ENCODE data around the gene CLEC4E.

Gene CLEC4E

DNA sequence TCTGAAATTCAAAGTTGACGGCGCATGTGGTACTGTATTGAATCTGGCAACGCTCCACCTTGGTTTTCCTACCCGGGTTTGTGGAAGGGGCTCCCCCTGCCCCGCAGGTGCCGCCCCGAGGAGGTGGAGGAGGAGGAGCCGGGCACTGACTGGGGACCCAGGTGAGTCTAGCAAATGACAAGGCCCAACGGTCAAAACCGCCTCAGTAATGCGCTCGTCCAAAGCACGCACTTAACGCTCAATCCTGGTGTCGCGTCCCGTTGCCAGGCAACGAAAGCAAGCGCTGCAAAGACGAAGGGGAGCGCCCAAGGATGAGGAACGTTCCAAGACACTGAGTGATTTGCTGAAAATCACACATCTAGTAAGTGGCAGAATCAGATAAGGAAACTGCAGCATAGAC is 24.0 kb upstream of the CLEC4E start:
- H3K4me3 ChIP-seq (ENCODE audit: low read depth, low read length): no peak overlapping the region
- DNase-seq (ENCODE audit: low read depth): no peak
- TF ChIP-seq, protein P1, sequence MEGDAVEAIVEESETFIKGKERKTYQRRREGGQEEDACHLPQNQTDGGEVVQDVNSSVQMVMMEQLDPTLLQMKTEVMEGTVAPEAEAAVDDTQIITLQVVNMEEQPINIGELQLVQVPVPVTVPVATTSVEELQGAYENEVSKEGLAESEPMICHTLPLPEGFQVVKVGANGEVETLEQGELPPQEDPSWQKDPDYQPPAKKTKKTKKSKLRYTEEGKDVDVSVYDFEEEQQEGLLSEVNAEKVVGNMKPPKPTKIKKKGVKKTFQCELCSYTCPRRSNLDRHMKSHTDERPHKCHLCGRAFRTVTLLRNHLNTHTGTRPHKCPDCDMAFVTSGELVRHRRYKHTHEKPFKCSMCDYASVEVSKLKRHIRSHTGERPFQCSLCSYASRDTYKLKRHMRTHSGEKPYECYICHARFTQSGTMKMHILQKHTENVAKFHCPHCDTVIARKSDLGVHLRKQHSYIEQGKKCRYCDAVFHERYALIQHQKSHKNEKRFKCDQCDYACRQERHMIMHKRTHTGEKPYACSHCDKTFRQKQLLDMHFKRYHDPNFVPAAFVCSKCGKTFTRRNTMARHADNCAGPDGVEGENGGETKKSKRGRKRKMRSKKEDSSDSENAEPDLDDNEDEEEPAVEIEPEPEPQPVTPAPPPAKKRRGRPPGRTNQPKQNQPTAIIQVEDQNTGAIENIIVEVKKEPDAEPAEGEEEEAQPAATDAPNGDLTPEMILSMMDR (IDR thresholded peaks at IDR 0.05; ENCODE audit: control insufficient read depth, extremely low read depth, insufficient read depth): no peak

DNA sequence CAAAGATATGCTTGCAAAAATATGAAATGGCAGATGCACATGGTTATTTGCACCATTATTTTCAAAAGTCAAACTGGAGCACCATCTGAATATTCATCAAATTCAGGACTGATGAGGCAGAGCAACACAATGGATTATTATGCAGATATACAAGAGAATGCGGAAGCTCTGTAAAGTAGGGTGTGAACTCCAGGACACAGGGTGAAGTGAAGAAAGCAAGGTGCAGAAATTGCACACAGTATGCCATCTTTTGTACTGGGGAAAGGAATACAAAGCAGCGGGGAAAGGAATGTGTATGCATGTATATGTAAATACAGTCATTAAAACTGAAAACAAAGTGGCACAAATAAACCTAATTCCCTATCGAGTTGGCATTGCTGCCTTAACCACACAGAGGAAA is 22.7 kb upstream of the CLEC4E start:
- no peak for DNase-seq (ENCODE audit: low read depth)
- TF ChIP-seq, protein P1 (IDR thresholded peaks at IDR 0.05; ENCODE audit: control insufficient read depth, extremely low read depth, insufficient read depth): no peak
- H3K4me3 ChIP-seq (ENCODE audit: low read depth, low read length): no peak overlapping the region

DNA sequence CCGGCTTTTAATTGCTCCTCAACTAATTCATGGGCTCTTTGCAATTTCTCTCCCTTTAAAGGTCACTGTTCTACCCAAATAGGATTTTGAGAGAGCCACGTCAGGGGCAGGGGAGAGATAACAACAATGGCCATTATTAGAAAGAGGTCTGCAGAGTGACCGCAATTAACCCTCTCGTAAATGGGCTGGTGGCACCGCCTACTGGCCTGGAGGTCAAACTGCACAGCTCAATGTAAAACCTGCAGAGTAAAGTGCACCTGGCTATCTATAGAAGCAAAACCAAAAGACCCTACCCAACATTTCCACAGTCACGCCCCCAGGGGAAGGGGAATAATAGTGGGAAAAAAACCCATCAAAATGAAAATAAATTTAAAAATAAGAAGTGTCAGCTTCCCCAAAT is 21.6 kb upstream of the CLEC4E start:
- DNase-seq (ENCODE audit: low read depth): no peak
- no peak overlapping the region for H3K4me3 ChIP-seq (ENCODE audit: low read depth, low read length)
- TF ChIP-seq, protein P1 (IDR thresholded peaks at IDR 0.05; ENCODE audit: control insufficient read depth, extremely low read depth, insufficient read depth): 0 out of 2 replicates have a peak, but pooled peaks have one; percentile 25

DNA sequence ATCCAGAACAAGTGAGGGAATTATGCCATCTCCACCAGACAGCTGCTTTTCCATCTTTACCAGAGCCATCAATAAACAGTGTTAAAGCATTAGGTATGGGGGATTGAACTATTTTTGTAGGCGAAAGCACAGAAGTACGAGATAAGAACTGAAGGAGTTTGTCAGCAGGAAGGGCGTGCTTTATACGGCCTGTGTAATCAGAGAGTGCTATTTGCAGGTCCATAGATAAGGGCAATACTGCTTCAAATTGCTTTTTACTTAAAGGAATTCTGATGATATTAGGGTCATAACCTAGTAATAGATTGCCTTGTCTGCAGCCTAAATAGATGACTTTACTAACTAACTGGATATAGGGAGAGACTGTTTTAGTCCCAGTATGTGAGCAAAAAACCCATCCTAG is 20.3 kb upstream of the CLEC4E start:
- no peak for DNase-seq (ENCODE audit: low read depth)
- TF ChIP-seq, protein P1 (IDR thresholded peaks at IDR 0.05; ENCODE audit: control insufficient read depth, extremely low read depth, insufficient read depth): no peak
- no peak overlapping the region for H3K4me3 ChIP-seq (ENCODE audit: low read depth, low read length)

DNA sequence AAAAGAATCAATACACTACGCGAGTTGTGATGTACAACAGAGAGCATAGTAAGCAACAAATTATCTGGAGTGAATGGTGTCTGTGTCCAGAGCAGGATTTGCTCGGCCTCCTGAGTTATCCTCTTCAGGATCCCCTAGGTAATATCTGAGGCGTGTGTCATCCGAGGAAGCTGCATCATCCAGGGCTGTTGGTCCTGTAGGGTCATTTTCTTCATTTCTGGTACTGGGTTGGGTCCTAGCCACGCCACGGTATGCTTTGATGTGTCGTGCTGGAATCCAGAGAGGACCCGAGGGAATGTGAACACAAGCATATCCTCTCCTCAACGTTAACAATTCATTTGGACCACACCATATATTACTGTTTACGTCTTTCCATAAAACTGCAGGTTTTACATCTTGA is 19.0 kb upstream of the CLEC4E start:
- TF ChIP-seq, protein P1 (IDR thresholded peaks at IDR 0.05; ENCODE audit: control insufficient read depth, extremely low read depth, insufficient read depth): no peak
- DNase-seq (ENCODE audit: low read depth): no peak
- no peak overlapping the region for H3K4me3 ChIP-seq (ENCODE audit: low read depth, low read length)

DNA sequence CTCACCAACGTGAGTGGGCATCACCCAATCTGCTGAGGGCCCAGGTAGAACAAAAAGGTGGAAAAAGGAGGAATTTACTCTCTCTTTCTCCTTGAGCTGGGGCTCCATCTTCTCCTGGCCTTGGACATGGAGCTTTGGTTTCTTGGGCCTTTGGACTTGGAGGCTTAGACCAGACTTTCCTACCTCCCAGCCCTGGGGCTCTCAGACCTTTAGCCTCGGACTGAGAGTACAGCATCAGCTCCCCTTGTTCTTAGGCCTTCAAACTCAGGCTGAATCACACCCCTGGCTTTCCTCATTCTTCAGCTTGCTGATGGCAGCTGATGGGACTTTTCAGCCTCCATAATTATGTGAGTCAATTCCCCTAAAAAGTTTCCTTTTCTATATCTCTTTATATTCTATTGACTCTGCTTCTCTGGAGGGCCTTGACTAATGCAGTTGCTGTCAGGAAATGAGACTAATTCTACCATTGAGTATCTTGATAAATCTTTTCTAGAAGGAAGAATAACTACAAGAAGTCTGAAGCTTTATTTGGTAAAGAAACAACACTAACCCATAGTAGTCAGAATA is 15.9 kb upstream of the CLEC4E start:
- no peak overlapping the region for H3K4me3 ChIP-seq (ENCODE audit: low read depth, low read length)
- TF ChIP-seq, protein P1 (IDR thresholded peaks at IDR 0.05; ENCODE audit: control insufficient read depth, extremely low read depth, insufficient read depth): no peak
- no peak for DNase-seq (ENCODE audit: low read depth)

Data from LNCaP clone FGC (cell line).